AG04450 (cell line): ENCODE data around the gene PTGR3. TPM values are rescaled to one million over a fixed set of nuclear protein-coding genes. Genes with fewer than 3 reads are reported as not detected.

Source experiments
- CTCF ChIA-PET: fragments of 300-600, 350-600 bp; formaldehyde crosslinking; extraction: SDS; loops from one replicate; lab custom pipeline; 2022; ENCODE audit warnings: antibody characterized with exemption, inconsistent platforms; lab: Charles Lee
- POLR2A ChIA-PET: fragments of 350-600 bp; formaldehyde crosslinking; extraction: SDS; loops from one replicate; lab custom pipeline; 2021; ENCODE audit warnings: antibody characterized with exemption, inconsistent platforms; lab: Yijun Ruan, JAX
- DNase-seq: peaks from one replicate; pipeline ENCODE4 v3.0.0-alpha.2; 2011; ENCODE audit warnings: low read depth, low spot score
- H3K27ac ChIP-seq: one replicate; pipeline ENCODE4 v1.5.1; 2012; ENCODE audit warnings: low read depth, low read length, control low read depth
- H3K27me3 ChIP-seq: one replicate; pipeline ENCODE4 v1.6.0; 2012; ENCODE audit warnings: low read length; ENCODE audit not compliant: control insufficient read depth, insufficient read depth
- H3K4me3 ChIP-seq: 2 replicates; pipeline ENCODE4 v1.5.1; 2011; ENCODE audit warnings: mild to moderate bottlenecking, low read depth, low read length, control low read depth
- H3K9me3 ChIP-seq: 2 replicates; pipeline ENCODE4 v1.5.1; 2012; ENCODE audit warnings: low read length; ENCODE audit not compliant: control insufficient read depth, insufficient read depth
- polyA plus RNA-seq: library from polyadenylated mRNA; depleted of rRNA; stranded (reverse); fragments of >200 nt; gene quantifications from 2 replicates; pipeline ENCODE4 v1.2.3, GENCODE V29; 2011
- TF ChIP-seq, protein P1 (sequence below): IDR thresholded peaks from 2 replicates; pipeline ENCODE4 v1.5.1; 2011; ENCODE audit warnings: low read depth, low read length, control low read depth, inconsistent platforms

The PTGR3 gene
- polyA plus RNA-seq, 1 experiment, result 30.9 TPM

DNA sequence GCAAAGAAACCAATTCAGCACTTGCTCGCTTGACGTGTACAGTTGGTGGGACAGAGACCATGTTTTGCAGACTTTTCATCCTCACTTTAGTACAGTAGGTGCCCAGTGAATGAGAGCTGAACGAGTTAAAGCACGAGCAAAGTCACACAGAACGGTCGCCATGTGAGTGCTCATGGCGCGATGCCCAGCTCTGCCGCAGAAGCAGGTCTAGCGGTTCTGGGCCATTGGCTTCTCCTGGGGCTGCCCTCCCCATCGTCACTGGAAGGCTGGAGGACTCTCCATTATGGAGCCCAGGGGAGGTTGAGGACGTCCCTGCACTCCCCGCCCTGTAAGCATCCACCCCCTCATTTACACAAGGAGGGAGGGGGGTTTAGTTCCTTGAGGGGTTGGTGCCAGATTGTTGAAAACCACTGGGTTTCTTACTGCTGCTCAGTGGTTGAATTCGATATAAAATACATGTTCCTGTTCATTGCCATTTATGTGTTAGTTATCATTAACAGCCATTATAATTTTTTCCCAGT, 24.9 kb downstream of the PTGR3 start:
- Histone ChIP-seq H3K27ac (no peak overlapping the region), H3K27me3 (peaks cover 4% of the 10 kb centered on the region), H3K9me3 (no peaks in the 10 kb centered on the region; the same call in 1 of the 2 replicates), H3K4me3 (no peak overlapping the region)
- ChIA-PET POLR2A (no interaction called here), CTCF (no interaction called here)
- TF ChIP-seq, protein P1, sequence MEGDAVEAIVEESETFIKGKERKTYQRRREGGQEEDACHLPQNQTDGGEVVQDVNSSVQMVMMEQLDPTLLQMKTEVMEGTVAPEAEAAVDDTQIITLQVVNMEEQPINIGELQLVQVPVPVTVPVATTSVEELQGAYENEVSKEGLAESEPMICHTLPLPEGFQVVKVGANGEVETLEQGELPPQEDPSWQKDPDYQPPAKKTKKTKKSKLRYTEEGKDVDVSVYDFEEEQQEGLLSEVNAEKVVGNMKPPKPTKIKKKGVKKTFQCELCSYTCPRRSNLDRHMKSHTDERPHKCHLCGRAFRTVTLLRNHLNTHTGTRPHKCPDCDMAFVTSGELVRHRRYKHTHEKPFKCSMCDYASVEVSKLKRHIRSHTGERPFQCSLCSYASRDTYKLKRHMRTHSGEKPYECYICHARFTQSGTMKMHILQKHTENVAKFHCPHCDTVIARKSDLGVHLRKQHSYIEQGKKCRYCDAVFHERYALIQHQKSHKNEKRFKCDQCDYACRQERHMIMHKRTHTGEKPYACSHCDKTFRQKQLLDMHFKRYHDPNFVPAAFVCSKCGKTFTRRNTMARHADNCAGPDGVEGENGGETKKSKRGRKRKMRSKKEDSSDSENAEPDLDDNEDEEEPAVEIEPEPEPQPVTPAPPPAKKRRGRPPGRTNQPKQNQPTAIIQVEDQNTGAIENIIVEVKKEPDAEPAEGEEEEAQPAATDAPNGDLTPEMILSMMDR, result no peak
- no peak for DNase-seq

DNA sequence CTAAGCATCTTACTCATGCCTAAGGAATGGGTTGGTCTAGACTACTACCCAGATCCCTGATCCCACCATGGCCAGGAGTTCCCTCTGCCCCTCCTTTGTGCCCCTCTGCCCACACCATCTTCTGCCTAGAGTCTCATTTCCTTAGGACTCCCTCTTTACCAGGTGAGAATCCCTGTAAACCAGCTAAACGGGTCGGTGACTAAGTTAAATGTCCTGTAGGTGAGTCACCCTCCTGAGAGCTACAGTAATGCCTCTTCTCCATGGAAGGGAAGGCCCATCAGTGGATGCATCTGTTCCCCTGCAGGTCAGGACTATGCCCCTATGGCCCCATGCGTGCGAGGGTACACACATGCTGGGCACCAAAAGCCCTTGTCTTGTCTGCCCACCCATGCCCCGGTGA, 25.4 kb downstream of the PTGR3 start:
- POLR2A ChIA-PET, result no interaction called here
- DNase-seq, result no peak
- Histone ChIP-seq H3K9me3 (no peaks in the 10 kb centered on the region; the same call in 1 of the 2 replicates), H3K27me3 (peaks cover 4% of the 10 kb centered on the region), H3K4me3 (no peak overlapping the region), H3K27ac (no peak overlapping the region)
- CTCF ChIA-PET, result no interaction called here
- TF ChIP-seq, protein P1, result no peak

DNA sequence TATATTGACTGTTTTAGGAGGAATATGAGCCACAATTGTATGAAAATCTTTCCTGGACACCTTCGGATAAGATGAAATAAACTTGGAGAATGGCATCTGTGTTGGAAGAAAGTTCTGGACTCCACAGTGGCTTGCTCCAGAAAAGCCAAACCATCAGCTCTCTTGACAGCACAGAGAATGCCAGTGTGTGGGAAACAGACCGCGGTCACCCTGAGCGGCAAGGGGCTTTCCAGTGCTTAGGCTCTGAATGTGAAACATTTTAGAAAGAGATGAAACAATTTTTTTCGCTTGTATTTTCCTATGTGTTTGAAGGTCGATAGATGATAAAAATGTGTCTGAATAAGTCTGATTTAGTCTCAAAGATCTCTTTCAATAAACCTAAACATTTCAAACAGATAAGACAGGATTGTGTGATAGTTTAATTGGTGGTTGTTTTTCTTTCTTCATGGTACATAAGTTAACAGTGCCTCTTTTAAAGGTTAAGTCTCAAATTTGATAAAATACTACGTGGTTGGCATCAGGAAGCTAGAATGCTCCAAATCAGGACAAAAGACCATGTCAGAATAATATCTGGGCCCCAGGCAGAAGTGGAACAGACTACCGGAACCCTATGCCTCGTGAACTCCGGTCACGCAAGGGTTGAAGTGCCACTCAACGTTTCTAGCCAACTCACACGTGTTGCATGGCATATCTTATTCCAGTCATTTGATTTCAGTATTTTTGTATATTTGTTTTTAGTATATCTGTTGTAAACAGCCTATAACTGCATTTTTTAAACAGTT, 28.9 kb downstream of the PTGR3 start:
- Histone ChIP-seq H3K4me3 (no peak overlapping the region), H3K27me3 (peaks cover 4% of the 10 kb centered on the region), H3K9me3 (no peaks in the 10 kb centered on the region; the same call in 1 of the 2 replicates), H3K27ac (no peak overlapping the region)
- TF ChIP-seq, protein P1, result no peak
- CTCF ChIA-PET, result no interaction called here
- DNase-seq, result no peak
- POLR2A ChIA-PET, result no interaction called here

DNA sequence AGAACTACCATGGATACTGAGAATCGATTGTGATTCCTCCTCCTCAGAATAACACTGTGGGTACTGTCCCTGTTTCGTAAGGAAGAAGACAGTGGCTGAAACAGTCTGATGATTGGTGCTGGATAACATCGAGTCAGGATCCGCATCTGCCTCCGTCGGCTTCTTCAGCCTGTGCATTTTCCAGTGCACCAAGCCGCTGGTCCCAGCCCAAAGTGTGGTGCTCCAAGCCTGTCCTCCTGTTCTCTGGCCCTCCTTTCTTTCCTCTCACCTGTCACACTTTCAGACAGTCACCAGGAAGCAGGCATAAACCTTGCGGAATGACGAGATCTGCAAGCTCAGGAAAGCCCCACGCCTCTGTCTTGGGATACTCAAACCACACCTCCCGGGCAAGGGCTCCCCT, 30.6 kb downstream of the PTGR3 start:
- Histone ChIP-seq H3K9me3 (no peaks in the 10 kb centered on the region; the same call in 1 of the 2 replicates), H3K27ac (no peak overlapping the region), H3K4me3 (no peak overlapping the region), H3K27me3 (peaks cover 6% of the 10 kb centered on the region)
- ChIA-PET POLR2A (no interaction called here), CTCF (no interaction called here)
- TF ChIP-seq, protein P1, result no peak
- DNase-seq, result no peak

DNA sequence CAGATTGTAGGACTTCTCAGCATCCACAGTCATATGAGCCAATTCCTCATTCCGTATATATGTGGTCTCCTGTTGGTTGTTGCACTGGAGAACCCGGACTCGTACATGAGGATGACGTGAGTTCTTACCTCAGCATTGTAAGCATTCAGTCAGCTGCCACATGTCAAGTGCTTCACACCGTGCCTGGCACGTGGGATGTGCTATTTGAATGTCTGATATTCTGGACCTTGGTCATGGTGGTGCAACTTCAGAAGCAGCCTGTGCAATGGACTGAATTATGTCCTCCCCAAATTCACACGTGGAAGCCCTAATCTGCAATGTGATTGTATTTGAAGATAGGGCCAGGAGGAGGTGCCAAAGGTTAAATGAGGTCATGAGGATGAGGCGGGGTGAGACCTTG, 32.1 kb downstream of the PTGR3 start:
- POLR2A ChIA-PET, result no interaction called here
- no peak for DNase-seq
- TF ChIP-seq, protein P1, result no peak
- Histone ChIP-seq H3K4me3 (no peak overlapping the region), H3K9me3 (no peaks in the 10 kb centered on the region), H3K27ac (no peak overlapping the region), H3K27me3 (peaks cover 6% of the 10 kb centered on the region)
- CTCF ChIA-PET, result no interaction called here
